ENCODE results near the gene GARRE1.
"Not testable (repeated sequence)": the region's sequence is repeated elsewhere in the genome, so short reads cannot be mapped to it uniquely, and the experiment has no call there.

GARRE1 gene

GRCh38 chr19:34274284-34274826, 20.0 kb downstream of the GARRE1 start:
- no peak for DNase-seq (ENCODE audit: insufficient read length, low spot score)
- TF ChIP-seq CTCF (IDR thresholded peaks at IDR 0.05; ENCODE audit: insufficient read depth, missing control alignments): no peak
- no peak for FAIRE-seq

DNA sequence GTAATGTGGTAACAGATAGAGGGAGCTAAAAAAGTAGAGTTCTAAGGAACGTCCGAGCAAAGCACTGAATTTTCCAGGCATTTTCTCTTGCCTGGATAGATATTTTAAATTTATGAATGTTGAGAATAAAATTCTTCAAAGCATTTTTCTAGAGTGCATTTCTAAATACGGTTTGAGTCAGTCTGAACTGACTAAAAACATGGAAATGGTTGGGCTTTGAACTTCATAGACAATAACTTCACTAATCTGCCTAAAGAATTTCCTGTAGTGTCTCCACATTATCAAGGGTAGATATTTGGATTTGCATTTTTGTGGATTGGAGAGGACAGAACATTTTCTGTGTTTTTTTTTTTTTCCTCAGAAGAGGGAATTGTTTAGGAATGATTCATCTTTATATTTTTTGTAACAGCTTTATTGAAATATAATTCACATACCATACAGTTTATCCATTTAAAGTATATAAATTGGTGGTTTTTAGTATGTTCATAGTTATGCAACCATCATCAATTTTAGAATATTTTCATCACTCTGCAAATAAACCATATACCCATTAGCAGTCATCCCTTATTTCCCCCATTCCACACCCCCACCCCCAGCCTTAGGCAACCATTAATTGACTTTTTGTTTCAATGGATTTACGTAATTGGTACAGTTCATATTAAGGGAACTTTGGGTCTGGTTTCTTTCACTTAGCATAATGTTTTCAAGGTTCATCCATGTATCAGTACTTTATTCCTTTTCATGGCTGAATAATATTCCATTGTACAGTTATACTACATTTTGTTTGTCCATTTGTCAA, 20.7 kb downstream of the GARRE1 start:
- FAIRE-seq (no peak), DNase-seq (ENCODE audit: insufficient read length, low spot score) (no peak)
- no peak for TF ChIP-seq CTCF (IDR thresholded peaks at IDR 0.05; ENCODE audit: insufficient read depth, missing control alignments)

- TF ChIP-seq CTCF (IDR thresholded peaks at IDR 0.05; ENCODE audit: insufficient read depth, missing control alignments): no peak
- no peak for FAIRE-seq
Measured at GRCh38 chr19:34275705-34276104, 21.4 kb downstream of the GARRE1 start.

GRCh38 chr19:34276614-34277013, 22.3 kb downstream of the GARRE1 start:
- DNase-seq (ENCODE audit: insufficient read length, low spot score) (no peak), FAIRE-seq (no peak)
- TF ChIP-seq CTCF (IDR thresholded peaks at IDR 0.05; ENCODE audit: insufficient read depth, missing control alignments): no peak

More at GRCh38 chr19:34275705-34276104, 21.4 kb downstream of the GARRE1 start:
- DNase-seq (ENCODE audit: insufficient read length, low spot score): no peak

GRCh38 chr19:34277244-34277643, 22.9 kb downstream of the GARRE1 start:
- DNase-seq (ENCODE audit: insufficient read length, low spot score) (no peak), FAIRE-seq (no peak)
- TF ChIP-seq CTCF (IDR thresholded peaks at IDR 0.05; ENCODE audit: insufficient read depth, missing control alignments): no peak

DNA sequence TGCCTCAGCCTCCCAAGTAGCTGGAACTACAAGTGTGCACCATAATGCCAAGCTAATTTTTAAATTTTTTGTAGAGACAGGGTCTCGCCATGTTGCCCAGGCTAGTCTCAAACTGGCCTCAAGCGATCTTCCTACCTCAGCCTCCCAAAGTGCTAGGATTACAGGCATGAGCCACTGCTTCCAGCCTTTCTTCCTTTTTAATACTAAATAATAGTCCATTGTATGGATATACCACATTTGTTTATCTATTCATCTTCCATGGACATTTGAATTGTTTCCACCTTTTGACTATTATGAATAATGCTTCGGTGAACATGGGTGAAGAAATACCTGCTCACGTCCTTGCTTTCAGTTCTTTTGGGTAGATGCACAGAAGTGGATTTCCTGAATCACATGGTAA, 24.4 kb downstream of the GARRE1 start:
- FAIRE-seq (no peak), DNase-seq (ENCODE audit: insufficient read length, low spot score) (no peak)
- TF ChIP-seq CTCF (IDR thresholded peaks at IDR 0.05; ENCODE audit: insufficient read depth, missing control alignments): no peak

GRCh38 chr19:34281444-34281843, 27.1 kb downstream of the GARRE1 start:
- not testable (repeated sequence) for FAIRE-seq; DNase-seq (ENCODE audit: insufficient read length, low spot score)
